ENCODE measurements around the gene CLSTN3.
A peak's percentile ranks its signal among the peaks of the same experiment; 100 is the strongest.

Gene CLSTN3

DNA sequence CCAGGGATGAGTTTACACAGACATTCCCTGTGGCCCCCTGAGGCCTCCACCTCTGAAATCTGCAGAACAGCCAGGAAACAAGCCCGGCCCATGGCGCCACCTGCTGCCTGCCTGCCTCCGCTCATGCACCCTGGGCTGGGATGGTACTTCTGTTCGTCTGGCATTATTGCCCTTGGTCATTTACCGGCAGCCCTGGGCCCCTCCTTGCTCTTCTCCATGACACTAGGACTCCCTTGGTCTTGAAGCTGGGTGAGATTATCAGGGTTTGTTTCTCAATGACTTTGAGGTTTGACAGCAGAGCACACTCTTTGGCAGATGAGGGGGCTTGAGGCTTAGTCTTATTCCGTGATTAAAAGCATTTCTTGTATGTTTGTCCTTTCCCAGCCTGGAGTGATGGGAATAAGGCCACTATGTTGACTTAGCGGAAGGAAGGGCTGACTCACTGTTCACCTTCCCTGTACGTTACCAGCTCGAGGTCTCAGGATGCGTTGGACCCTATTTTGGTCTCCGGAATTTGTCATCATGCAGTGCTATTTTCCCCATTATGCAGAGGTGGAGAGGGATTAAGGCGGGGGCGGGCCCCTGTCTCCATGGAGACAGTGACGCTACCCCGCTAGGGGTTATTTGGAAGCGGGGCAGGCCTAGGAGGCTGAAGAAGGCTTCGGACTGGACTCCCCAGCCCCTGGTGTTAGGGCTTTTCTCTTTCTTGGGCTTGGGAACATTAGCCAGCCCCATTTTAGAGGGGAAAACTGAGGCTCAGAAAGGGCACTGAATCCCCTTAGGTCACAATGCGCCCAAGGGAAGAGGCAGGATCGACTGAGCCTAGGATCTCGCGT lies 58.6 kb downstream of the CLSTN3 start:
- peak; percentile 65 for DNase-seq (ENCODE audit: low read depth)
- peak overlapping the region; percentile 75 for H3K4me3 ChIP-seq (ENCODE audit: low read length)
- TF ChIP-seq, protein P1, sequence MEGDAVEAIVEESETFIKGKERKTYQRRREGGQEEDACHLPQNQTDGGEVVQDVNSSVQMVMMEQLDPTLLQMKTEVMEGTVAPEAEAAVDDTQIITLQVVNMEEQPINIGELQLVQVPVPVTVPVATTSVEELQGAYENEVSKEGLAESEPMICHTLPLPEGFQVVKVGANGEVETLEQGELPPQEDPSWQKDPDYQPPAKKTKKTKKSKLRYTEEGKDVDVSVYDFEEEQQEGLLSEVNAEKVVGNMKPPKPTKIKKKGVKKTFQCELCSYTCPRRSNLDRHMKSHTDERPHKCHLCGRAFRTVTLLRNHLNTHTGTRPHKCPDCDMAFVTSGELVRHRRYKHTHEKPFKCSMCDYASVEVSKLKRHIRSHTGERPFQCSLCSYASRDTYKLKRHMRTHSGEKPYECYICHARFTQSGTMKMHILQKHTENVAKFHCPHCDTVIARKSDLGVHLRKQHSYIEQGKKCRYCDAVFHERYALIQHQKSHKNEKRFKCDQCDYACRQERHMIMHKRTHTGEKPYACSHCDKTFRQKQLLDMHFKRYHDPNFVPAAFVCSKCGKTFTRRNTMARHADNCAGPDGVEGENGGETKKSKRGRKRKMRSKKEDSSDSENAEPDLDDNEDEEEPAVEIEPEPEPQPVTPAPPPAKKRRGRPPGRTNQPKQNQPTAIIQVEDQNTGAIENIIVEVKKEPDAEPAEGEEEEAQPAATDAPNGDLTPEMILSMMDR (conservative IDR thresholded peaks at IDR 0.05; ENCODE audit: low read length) = peak; percentile 69

DNA sequence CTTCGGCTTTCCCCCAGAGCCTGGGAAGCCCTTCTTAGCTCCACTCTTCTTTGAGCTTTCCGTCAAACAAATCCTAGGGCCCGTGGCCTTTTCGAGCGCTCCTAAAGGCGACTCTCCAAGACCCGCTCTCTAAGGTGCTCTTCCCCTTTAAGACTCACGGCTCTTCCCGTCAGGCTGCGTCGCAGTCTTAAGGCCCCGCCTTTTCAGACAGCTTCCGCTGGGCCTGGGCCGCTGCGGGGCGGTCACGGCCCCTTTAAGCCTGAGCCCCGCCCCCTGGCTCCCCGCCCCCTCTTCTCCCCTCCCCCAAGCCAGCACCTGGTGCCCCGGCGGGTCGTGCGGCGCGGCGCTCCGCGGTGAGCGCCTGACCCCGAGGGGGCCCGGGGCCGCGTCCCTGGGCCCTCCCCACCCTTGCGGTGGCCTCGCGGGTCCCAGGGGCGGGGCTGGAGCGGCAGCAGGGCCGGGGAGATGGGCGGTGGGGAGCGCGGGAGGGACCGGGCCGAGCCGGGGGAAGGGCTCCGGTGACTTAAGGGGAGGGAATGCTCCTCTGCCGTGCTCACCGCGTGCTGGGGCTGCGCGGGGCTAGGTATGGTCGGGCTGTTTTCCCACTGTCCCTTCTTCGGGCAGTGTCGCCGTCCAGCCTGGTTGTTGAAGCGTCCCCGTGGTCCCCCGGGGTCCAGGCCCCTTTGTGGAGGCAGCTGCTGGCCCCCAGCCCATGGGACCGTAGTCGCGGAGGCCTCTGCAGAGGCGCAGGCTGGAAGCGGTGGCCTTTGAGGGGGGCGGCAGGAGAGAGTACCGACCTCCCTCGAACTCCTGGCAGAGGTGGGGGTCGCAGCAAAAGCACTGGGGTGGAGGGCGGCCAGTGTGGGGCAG lies 59.5 kb downstream of the CLSTN3 start, which contains the start of gene PEX5:
Gene PEX5, plus strand, starts transcription at position 289 of the 870 bp plus-strand sequence. CDS start 692 bp downstream, outside the sequence.
- TF ChIP-seq, protein P1 (conservative IDR thresholded peaks at IDR 0.05; ENCODE audit: low read length) = no peak
- DNase-seq (ENCODE audit: low read depth) = peak; percentile 92
- peak within 1 kb of the TSS; percentile 75 for H3K4me3 ChIP-seq (ENCODE audit: low read length)

DNA sequence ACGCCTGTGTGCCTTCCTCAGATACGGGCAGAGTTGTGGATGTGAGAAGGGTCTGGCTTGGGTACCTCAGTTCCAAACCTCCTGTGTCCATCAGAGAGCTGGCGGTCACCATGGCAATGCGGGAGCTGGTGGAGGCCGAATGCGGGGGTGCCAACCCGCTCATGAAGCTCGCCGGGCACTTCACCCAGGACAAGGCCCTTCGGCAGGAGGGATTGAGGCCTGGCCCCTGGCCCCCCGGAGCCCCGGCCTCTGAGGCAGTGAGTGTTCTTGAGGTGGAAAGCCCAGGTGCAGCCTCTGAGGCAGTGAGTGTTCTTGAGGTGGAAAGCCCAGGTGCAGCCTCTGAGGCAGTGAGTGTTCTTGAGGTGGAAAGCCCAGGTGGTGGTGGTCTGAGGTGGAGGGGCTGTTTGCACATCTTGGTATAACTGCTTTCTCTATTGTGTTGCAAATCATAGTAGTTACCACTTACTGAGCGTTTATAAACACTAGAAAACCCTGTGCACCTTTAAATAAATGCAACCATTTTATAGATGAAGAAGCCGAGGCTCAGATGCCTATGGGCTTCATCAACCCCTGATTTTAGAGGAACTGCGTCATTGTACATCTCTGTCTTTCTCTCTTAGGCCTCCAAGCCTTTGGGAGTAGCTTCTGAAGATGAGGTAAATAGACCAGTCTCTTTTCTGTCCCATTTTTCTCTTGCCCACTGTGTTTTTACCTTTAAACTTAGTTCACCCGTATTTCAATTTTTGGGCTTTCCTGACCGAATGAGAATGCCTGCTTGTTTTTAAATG lies 60.3 kb downstream of the CLSTN3 start:
- peak; percentile 20 for DNase-seq (ENCODE audit: low read depth)
- H3K4me3 ChIP-seq (ENCODE audit: low read length) = peak overlapping the region; percentile 75
- TF ChIP-seq, protein P1 (conservative IDR thresholded peaks at IDR 0.05; ENCODE audit: low read length) = no peak

DNA sequence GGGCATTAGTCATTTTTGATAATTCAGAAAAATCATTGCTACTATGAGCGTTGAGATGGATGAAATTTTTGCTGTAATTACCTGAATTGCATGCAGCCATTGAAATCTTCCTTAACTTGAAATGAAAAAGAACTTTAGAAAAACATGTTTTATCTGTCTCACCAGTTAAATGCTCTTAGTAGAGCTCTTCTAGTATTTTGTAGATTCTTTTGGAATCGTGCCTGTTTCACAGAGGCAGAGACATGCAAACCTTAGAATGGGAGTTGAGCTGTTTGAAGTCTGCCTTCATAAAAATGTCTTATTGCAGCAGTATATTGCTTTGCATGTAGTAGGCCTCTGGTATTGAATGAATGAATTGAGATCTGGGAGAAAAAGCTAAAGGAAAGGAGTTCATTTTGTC lies 63.5 kb downstream of the CLSTN3 start:
- no peak for DNase-seq (ENCODE audit: low read depth)
- no peak overlapping the region for H3K4me3 ChIP-seq (ENCODE audit: low read length)
- TF ChIP-seq, protein P1 (conservative IDR thresholded peaks at IDR 0.05; ENCODE audit: low read length) = no peak

DNA sequence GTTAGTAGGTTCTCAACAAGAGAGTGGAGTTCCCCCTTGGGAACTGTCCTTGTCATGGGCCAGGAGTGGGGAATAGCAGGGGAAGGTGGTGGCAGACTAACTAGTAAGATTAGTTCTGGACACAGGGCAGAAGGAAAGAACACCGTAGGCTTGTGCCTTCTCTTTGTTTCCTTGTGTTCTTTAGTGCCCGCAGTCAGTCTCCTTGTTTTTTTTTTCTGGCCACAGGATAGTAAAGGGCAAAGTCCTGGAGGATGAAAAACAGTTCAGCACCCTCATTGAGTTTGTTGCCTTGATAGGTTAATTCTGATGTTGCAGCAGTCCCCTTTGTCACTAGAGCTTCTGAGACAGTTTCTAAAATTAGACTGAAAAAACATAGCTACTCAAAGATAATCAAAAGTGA lies 67.7 kb downstream of the CLSTN3 start:
- no peak overlapping the region for H3K4me3 ChIP-seq (ENCODE audit: low read length)
- DNase-seq (ENCODE audit: low read depth) = no peak
- TF ChIP-seq, protein P1 (conservative IDR thresholded peaks at IDR 0.05; ENCODE audit: low read length) = no peak

DNA sequence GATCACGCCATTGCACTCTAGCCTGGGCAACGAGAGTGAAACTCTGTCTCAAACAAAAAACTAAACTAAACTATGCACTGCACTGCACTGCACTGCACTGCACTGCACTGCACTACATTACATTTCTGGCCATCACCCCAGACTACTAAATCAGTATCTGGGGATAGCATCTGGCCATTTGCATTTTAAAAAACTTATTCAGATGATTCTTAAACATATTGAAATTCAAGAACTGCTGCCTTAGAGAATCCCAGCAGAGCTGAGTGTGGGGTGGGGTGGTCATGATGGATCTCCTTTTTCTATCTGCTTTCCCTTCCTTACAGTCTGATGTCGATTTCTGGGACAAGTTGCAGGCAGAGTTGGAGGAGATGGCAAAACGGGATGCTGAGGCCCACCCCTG lies 72.9 kb downstream of the CLSTN3 start:
- TF ChIP-seq, protein P1 (conservative IDR thresholded peaks at IDR 0.05; ENCODE audit: low read length) = no peak

More for the DNA sequence above, 72.9 kb downstream of the CLSTN3 start:
- H3K4me3 ChIP-seq (ENCODE audit: low read length) = no peak overlapping the region
- no peak for DNase-seq (ENCODE audit: low read depth)

All from AG10803 (cell line).